ENCODE data around the gene RNH1. TPM values are rescaled to one million over a fixed set of nuclear protein-coding genes. Genes with fewer than 3 reads are reported as not detected.

Gene RNH1
- total RNA-seq, 2 experiments from 2014 or later: 94.7 to 97.2 TPM

- DNase-seq: no peak
- no peaks in the 10 kb centered on the region for H3K27me3 Mint-ChIP-seq
- H3K27ac Mint-ChIP-seq: peak overlapping the region; percentile 5
- peaks cover 29% of the 10 kb centered on the region for H3K36me3 Mint-ChIP-seq
- no peaks in the 10 kb centered on the region for H3K9me3 Mint-ChIP-seq
- H3K4me1 Mint-ChIP-seq: peaks cover 37% of the 10 kb centered on the region
- no peak overlapping the region for H3K4me3 Mint-ChIP-seq
Measured at GRCh38 chr11:454801-455565, 52.1 kb downstream of the RNH1 start.

GRCh38 chr11:454043-454442, 53.0 kb downstream of the RNH1 start:
- DNase-seq: no peak
- H3K36me3 Mint-ChIP-seq: peaks cover 29% of the 10 kb centered on the region
- H3K4me3 Mint-ChIP-seq: no peak overlapping the region
- no peaks in the 10 kb centered on the region for H3K9me3 Mint-ChIP-seq
- no peaks in the 10 kb centered on the region for H3K27me3 Mint-ChIP-seq
- H3K27ac Mint-ChIP-seq: no peak overlapping the region
- H3K4me1 Mint-ChIP-seq: peaks cover 37% of the 10 kb centered on the region

GRCh38 chr11:453564-453963, 53.5 kb downstream of the RNH1 start:
- H3K4me3 Mint-ChIP-seq: no peak overlapping the region
- no peak overlapping the region for H3K27ac Mint-ChIP-seq
- H3K4me1 Mint-ChIP-seq: peaks cover 41% of the 10 kb centered on the region
- DNase-seq: no peak
- no peaks in the 10 kb centered on the region for H3K27me3 Mint-ChIP-seq
- H3K9me3 Mint-ChIP-seq: no peaks in the 10 kb centered on the region
- H3K36me3 Mint-ChIP-seq: peaks cover 29% of the 10 kb centered on the region

- Mint-ChIP-seq H3K36me3 (peaks cover 29% of the 10 kb centered on the region), H3K27ac (no peak overlapping the region), H3K27me3 (no peaks in the 10 kb centered on the region), H3K4me3 (no peak overlapping the region), H3K9me3 (no peaks in the 10 kb centered on the region), H3K4me1 (peaks cover 41% of the 10 kb centered on the region)
- no peak for DNase-seq
Measured at GRCh38 chr11:452916-453527, 54.0 kb downstream of the RNH1 start.

GRCh38 chr11:452203-452744, 54.8 kb downstream of the RNH1 start:
- no peak overlapping the region for H3K4me3 Mint-ChIP-seq
- no peaks in the 10 kb centered on the region for H3K27me3 Mint-ChIP-seq
- H3K9me3 Mint-ChIP-seq: no peaks in the 10 kb centered on the region
- no peak overlapping the region for H3K27ac Mint-ChIP-seq
- H3K4me1 Mint-ChIP-seq: peaks cover 34% of the 10 kb centered on the region
- peaks cover 24% of the 10 kb centered on the region for H3K36me3 Mint-ChIP-seq
- no peak for DNase-seq

- Mint-ChIP-seq H3K4me1 (peaks cover 29% of the 10 kb centered on the region), H3K9me3 (no peaks in the 10 kb centered on the region), H3K27ac (peak overlapping the region; percentile 87), H3K27me3 (no peaks in the 10 kb centered on the region), H3K36me3 (peaks cover 19% of the 10 kb centered on the region), H3K4me3 (peak overlapping the region; percentile 90)
- no peak for DNase-seq
Measured at GRCh38 chr11:451738-452137, 55.3 kb downstream of the RNH1 start.

- peak overlapping the region; percentile 90 for H3K4me3 Mint-ChIP-seq
- peak; percentile 75 for DNase-seq
- peak overlapping the region; percentile 87 for H3K27ac Mint-ChIP-seq
- H3K27me3 Mint-ChIP-seq: no peaks in the 10 kb centered on the region
- H3K4me1 Mint-ChIP-seq: peaks cover 21% of the 10 kb centered on the region
- H3K36me3 Mint-ChIP-seq: peaks cover 13% of the 10 kb centered on the region
- no peaks in the 10 kb centered on the region for H3K9me3 Mint-ChIP-seq
Measured at GRCh38 chr11:450809-451451, 56.1 kb downstream of the RNH1 start.

- H3K9me3 Mint-ChIP-seq: no peaks in the 10 kb centered on the region
- H3K36me3 Mint-ChIP-seq: peaks cover 12% of the 10 kb centered on the region
- peak within 1 kb of the TSS; percentile 90 for H3K4me3 Mint-ChIP-seq
- H3K4me1 Mint-ChIP-seq: peaks cover 18% of the 10 kb centered on the region
- DNase-seq: peak; percentile 95
- peak within 1 kb of the TSS; percentile 87 for H3K27ac Mint-ChIP-seq
- H3K27me3 Mint-ChIP-seq: no peaks in the 10 kb centered on the region
Measured at GRCh38 chr11:449889-450808, 56.9 kb downstream of the RNH1 start, which contains the start of gene PTDSS2. Gene PTDSS2, plus strand, starts transcription at chr11:450279. Its CDS starts 177 bp downstream, at chr11:450456.

- H3K27me3 Mint-ChIP-seq: no peaks in the 10 kb centered on the region
- no peaks in the 10 kb centered on the region for H3K9me3 Mint-ChIP-seq
- H3K27ac Mint-ChIP-seq: peak overlapping the region; percentile 93
- peaks cover 6% of the 10 kb centered on the region for H3K36me3 Mint-ChIP-seq
- peak; percentile 98 for DNase-seq
- H3K4me1 Mint-ChIP-seq: peaks cover 14% of the 10 kb centered on the region
- H3K4me3 Mint-ChIP-seq: peak overlapping the region; percentile 89
Measured at GRCh38 chr11:447923-448731, 58.9 kb downstream of the RNH1 start.

GRCh38 chr11:446891-447290, 60.2 kb downstream of the RNH1 start:
- no peak for DNase-seq
- Mint-ChIP-seq H3K4me1 (peaks cover 14% of the 10 kb centered on the region), H3K9me3 (no peaks in the 10 kb centered on the region), H3K4me3 (no peak overlapping the region), H3K36me3 (peaks cover 6% of the 10 kb centered on the region), H3K27ac (peak overlapping the region; percentile 69), H3K27me3 (no peaks in the 10 kb centered on the region)

- no peak for DNase-seq
- H3K4me1 Mint-ChIP-seq: peaks cover 8% of the 10 kb centered on the region
- H3K36me3 Mint-ChIP-seq: no peaks in the 10 kb centered on the region
- no peak overlapping the region for H3K27ac Mint-ChIP-seq
- no peaks in the 10 kb centered on the region for H3K9me3 Mint-ChIP-seq
- H3K4me3 Mint-ChIP-seq: peak overlapping the region; percentile 10
- H3K27me3 Mint-ChIP-seq: no peaks in the 10 kb centered on the region
Measured at GRCh38 chr11:445765-446588, 61.1 kb downstream of the RNH1 start.
